ENCODE results near the gene FCN2. TPM values are rescaled to one million over a fixed set of nuclear protein-coding genes. Genes with fewer than 3 reads are reported as not detected.

The FCN2 gene
- total RNA-seq, 6 experiments from 2014 or later, result 46.6 to 116 (median 77.3) TPM

DNA sequence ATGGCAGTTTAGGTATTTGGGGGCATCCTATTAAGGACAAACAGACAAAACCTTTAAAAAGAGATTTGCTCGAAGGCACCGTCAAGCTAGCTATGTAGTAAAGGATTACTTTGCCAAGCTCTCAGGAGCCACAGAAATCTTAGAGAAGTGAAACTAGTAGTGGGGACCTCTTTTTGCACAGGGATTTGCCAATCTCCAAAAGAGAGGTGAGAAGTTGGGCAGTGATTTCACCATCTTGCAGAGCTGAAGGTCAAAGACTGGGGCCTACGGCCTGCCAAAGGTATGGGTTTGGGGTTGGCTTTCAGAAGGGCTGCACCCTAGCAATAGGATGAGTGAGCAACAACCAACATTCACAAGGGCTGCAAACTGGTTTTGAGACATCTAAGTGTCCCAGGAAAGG lies 38.7 kb downstream of the FCN2 start:
- peak in 1 of 3 donors; percentile 22 for DNase-seq

DNA sequence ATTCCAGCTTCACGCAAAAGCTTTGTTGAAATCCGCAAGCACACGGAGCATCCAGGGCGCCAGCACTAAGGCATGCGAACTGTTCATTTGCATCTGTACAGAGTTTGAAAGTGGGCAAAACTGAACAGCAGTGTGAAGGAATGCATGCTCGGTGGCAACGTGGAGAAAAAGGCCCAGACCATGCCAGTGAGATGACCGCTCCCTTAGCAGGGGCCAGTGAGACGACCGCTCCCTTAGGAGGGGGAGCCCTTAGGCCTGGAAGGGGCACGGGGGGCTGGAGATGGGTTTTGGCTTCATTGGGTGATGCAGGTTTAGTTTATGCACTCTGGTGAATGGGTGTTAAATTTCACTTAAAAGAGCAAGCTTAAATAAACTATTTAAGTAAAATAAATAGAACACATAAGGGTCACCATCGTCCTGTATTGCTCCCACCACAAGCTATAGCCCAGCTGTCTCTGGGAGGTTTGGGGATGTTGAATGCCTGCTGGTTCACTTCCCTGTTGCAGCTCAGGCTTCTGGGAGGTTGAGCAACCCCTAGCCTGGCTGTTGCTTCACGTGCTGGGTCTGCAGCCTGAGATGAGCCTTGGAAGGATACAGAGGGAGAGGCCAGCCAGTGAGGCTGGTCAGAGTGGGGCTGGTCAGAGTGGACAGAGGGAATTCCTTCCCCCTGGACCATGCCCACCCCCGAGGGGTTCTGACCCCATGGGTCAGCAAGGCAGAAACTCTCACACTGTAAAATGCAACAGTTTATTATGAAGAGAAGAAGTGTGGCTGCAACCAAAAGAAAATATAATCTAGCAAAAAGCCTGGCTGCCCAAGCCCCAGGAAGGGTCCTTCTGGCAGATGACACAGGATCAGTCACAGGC lies 41.7 kb downstream of the FCN2 start:
- Histone ChIP-seq H3K27ac (no peak overlapping the region), H3K4me1 (no peaks in the 10 kb centered on the region), H3K9me3 (peaks cover 0 to 4% (median 2%) of the 10 kb centered on the region in 4 donors), H3K4me3 (no peak overlapping the region), H3K36me3 (no peaks in the 10 kb centered on the region), H3K27me3 (no peaks in the 10 kb centered on the region)
- ATAC-seq (peak; percentile 67 to 83 (median 76)), DNase-seq (no peak)
- 63% methylated on average over 12 of the region's 14 CpGs for WGBS (ENCODE audit: insufficient coverage, low coverage, low lambda C conversion rate, missing lambda C conversion rate)
- intact Hi-C loops (cut with DNase I), result no loop called here
- no peak for TF ChIP-seq POLR2A (IDR thresholded peaks at IDR 0.05)

More for the DNA sequence above, 38.7 kb downstream of the FCN2 start:
- TF ChIP-seq POLR2A (IDR thresholded peaks at IDR 0.05), result no peak
- TF ChIP-seq, protein P1, sequence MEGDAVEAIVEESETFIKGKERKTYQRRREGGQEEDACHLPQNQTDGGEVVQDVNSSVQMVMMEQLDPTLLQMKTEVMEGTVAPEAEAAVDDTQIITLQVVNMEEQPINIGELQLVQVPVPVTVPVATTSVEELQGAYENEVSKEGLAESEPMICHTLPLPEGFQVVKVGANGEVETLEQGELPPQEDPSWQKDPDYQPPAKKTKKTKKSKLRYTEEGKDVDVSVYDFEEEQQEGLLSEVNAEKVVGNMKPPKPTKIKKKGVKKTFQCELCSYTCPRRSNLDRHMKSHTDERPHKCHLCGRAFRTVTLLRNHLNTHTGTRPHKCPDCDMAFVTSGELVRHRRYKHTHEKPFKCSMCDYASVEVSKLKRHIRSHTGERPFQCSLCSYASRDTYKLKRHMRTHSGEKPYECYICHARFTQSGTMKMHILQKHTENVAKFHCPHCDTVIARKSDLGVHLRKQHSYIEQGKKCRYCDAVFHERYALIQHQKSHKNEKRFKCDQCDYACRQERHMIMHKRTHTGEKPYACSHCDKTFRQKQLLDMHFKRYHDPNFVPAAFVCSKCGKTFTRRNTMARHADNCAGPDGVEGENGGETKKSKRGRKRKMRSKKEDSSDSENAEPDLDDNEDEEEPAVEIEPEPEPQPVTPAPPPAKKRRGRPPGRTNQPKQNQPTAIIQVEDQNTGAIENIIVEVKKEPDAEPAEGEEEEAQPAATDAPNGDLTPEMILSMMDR (IDR thresholded peaks at IDR 0.05), result no peak
- Histone ChIP-seq H3K27ac (no peak overlapping the region), H3K27me3 (no peaks in the 10 kb centered on the region), H3K4me1 (no peaks in the 10 kb centered on the region), H3K36me3 (no peaks in the 10 kb centered on the region), H3K4me3 (no peak overlapping the region), H3K9me3 (peaks cover 0 to 4% (median 2%) of the 10 kb centered on the region in 4 donors)
- intact Hi-C loops (cut with DNase I), result no loop called here
- no peak for ATAC-seq
- 66% methylated on average over 3 of the region's 3 CpGs for WGBS (ENCODE audit: insufficient coverage, low coverage, low lambda C conversion rate, missing lambda C conversion rate)

DNA sequence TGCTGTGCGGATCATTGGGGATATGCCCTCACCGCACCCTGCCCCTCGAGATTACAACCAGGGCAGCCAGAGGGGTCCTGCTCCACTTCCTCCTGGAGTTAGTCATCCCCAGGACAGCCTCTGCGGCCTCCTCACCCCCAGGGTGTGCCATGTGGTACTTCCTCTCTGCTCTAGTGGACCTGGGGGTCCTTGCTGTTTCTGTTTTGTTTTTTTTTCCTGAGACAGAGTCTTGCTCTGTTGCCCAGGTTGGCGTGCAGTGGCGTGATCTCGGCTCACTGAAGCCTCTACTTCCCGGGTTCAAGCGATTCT lies 42.3 kb downstream of the FCN2 start:
- Histone ChIP-seq H3K4me3 (no peak overlapping the region), H3K27ac (no peak overlapping the region), H3K9me3 (peaks cover 0 to 4% (median 2%) of the 10 kb centered on the region in 4 donors), H3K36me3 (no peaks in the 10 kb centered on the region), H3K27me3 (no peaks in the 10 kb centered on the region), H3K4me1 (no peaks in the 10 kb centered on the region)
- WGBS (ENCODE audit: insufficient coverage, low coverage, low lambda C conversion rate, missing lambda C conversion rate), result 78% methylated on average over 5 of the region's 9 CpGs
- intact Hi-C loops (cut with DNase I), result no loop called here
- DNase-seq (no peak), ATAC-seq (peak; percentile 21 to 68 (median 64))
- TF ChIP-seq, protein P1 (IDR thresholded peaks at IDR 0.05), result no peak
- no peak for TF ChIP-seq POLR2A (IDR thresholded peaks at IDR 0.05)

DNA sequence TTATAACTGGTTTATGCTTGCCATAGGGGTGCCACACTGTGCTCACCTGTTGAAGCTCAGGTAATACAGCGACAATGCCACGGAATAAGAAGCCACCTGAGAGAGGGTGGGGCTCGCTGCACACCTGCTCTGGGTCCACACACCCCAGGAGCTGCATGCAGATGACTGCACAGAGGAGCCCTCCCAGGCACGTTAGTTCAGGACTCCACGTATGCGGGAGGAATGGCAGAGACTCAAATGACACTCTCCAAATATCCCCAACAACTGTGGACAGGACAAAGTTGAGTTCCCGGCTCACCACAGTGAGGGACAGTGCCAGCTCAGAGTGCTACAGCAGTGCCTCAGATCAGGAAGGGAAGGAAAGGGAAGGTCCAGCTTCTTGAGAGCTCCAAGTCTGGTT lies 42.9 kb downstream of the FCN2 start:
- 83% methylated on average over 1 of the region's 7 CpGs for WGBS (ENCODE audit: insufficient coverage, low coverage, low lambda C conversion rate, missing lambda C conversion rate)
- TF ChIP-seq, protein P1 (IDR thresholded peaks at IDR 0.05), result no peak
- no peak for TF ChIP-seq POLR2A (IDR thresholded peaks at IDR 0.05)
- no peak for ATAC-seq
- intact Hi-C loops (cut with DNase I), result no loop called here
- no peaks in the 10 kb centered on the region for H3K36me3 ChIP-seq
- DNase-seq, result peak in 1 of 3 donors; percentile 28
- peaks cover 0 to 4% (median 2%) of the 10 kb centered on the region in 4 donors for H3K9me3 ChIP-seq
- no peak overlapping the region for H3K27ac ChIP-seq
- H3K27me3 ChIP-seq, result no peaks in the 10 kb centered on the region
- H3K4me1 ChIP-seq, result no peaks in the 10 kb centered on the region
- no peak overlapping the region for H3K4me3 ChIP-seq

DNA sequence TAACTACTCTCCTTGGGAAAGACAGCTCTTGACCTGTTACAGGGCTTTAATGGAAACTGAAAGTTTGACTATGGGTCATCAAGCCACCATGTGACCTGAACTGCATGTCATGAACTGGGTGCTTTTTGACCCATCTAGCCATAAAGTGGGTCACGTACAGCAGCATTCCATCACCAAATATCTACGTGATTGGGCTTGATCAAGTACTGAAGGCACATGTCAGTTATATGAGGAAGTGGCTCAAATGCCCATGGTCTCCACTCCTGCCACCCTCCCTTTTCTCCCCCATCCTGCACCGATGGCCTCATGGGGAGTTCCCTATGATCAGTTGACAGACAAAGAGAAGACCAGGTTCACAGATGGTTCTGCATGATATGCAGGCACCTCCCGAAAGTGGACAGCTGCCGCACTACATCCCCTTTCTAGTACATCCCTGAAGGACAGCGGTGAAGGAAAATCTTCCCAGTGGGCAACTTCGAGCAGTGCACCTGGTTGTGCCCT lies 44.5 kb downstream of the FCN2 start:
- Histone ChIP-seq H3K27ac (no peak overlapping the region), H3K36me3 (no peaks in the 10 kb centered on the region), H3K27me3 (no peaks in the 10 kb centered on the region), H3K9me3 (peaks cover 0 to under 1% (median 0%) of the 10 kb centered on the region in 4 donors), H3K4me3 (no peak overlapping the region), H3K4me1 (no peaks in the 10 kb centered on the region)
- ATAC-seq, result no peak
- WGBS (ENCODE audit: insufficient coverage, low coverage, low lambda C conversion rate, missing lambda C conversion rate), result 62% methylated on average over 5 of the region's 7 CpGs
- intact Hi-C loops (cut with DNase I), result no loop called here
- TF ChIP-seq, protein P1 (IDR thresholded peaks at IDR 0.05), result no peak
- no peak for TF ChIP-seq POLR2A (IDR thresholded peaks at IDR 0.05)
- peak in 1 of 3 donors; percentile 34 for DNase-seq
